DMS79 (cell line): ENCODE measurements around the gene THSD7A.

Source experiments
- DNase-seq: peaks from one replicate; lab custom pipeline; 2025; lab: John Stamatoyannopoulos, UW

The THSD7A gene

DNA sequence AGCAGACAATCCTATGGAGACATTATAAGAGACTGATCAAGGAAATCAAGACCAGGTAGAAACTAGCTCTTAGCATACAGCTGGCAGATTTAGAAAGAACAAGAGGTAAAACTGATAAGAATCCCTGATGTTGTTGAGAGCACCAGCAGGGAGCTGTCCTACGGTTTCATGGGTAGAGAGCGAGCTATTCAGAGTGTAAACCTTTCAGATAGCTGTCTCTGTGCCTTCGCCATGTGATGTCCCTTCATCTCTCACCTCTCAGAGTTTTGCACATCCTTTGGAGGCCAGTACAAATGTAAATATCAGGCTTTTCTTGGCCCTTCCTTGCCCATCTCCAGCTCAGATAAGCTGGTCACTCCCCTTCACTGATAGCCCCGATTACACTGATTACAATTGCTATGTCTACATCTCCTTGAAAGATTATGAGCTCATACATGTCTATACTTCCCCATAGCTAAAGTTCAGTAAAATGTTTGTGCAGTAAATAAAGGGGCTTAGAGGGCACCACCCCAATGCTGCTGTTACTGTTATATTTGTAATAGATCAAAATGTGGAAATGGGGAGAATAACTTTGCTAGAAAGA is 21.9 kb downstream of the THSD7A start:
- DNase-seq: no peak

GRCh38 chr7:11807000-11807399 is 25.0 kb downstream of the THSD7A start:
- no peak for DNase-seq

DNA sequence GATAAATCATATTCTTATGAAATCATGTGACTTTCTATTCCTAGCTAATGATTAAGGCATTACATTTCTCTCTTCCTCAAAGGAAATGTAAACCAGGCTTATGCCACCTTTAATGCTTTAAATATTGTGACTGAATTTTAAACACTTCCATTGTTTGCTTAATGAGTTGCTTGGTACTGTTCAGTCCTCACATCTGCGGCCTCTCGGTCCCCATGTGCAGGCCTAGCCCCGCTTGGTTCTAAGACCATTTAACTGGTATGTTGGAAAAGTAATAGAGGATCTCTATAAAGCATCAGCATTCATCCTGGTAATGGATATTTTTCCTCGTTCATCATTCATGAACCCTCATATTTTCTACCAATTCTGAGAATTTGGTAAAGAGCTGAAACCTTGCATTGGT is 27.4 kb downstream of the THSD7A start:
- DNase-seq: no peak

DNA sequence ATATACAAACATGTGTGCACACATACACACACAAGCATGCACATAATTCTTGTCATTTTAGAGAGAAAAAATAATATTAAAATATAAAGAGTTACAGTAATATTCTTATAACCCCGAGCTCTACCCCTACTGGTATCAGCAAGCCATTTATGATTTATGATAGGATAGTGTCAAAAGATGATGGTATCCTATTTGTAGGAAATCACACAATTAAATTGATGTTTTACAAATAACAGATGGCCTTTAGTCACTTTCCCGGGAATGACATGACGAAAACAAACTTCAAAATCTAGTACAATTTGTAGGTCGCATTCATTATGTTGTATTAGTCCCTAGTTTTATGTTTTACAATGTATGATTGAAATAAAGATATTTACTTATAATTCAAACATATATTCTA is 36.8 kb downstream of the THSD7A start:
- DNase-seq: no peak

GRCh38 chr7:11792166-11792565 is 39.8 kb downstream of the THSD7A start:
- no peak for DNase-seq

DNA sequence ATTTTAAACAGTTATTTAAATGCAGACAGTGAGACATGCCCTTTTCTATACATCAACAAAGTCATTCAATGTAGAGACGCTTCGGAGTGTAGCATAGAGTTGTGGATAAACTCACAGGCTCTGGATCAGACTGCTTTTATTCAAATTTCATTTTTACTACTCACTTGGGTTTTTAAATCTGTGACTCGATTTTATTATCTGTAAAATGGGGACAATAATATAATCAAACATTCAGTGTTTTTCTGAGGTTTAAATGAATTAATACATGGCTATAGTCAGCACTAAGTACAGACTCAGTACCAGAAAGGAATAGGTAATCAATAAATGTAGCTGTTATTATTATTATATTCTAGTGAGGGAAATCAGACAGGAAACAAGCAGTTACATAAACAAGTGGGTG is 43.4 kb downstream of the THSD7A start:
- DNase-seq: no peak

DNA sequence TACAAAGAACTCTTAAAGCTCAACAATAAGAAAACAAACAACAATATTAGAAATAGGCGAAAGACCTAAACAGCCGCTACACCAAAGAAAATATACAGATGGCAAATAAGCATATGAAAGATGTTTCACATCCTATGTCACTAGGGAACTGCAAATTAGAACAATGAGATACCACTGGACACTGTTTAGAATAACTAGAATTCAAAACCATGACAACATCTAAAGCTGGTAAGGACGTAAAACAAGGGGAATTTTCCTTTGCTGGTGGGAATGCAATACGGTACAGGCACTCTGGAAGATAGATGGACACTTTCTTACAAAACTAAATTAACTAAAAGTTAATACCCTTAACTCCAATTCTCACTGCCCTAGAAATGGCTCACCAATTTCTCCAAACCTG is 44.5 kb downstream of the THSD7A start:
- no peak for DNase-seq

DNA sequence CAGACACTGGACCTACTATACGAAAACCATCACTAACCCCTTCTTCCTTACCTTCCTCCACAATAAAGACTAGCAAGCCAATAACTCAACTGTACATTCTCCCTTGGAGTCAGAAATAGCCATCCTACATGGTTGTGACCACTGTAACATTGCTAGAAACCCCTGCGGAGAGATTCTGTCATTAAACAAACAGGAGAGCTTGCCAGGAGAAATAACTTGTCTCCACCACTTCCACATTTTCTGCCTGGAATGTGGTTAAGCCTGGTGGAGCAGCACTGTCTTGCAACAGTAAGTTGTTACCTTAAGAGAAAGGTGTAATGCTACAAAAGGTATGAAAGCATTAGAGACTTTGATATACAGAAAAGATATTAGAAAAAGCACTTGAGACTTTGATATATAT is 45.8 kb downstream of the THSD7A start:
- no peak for DNase-seq

DNA sequence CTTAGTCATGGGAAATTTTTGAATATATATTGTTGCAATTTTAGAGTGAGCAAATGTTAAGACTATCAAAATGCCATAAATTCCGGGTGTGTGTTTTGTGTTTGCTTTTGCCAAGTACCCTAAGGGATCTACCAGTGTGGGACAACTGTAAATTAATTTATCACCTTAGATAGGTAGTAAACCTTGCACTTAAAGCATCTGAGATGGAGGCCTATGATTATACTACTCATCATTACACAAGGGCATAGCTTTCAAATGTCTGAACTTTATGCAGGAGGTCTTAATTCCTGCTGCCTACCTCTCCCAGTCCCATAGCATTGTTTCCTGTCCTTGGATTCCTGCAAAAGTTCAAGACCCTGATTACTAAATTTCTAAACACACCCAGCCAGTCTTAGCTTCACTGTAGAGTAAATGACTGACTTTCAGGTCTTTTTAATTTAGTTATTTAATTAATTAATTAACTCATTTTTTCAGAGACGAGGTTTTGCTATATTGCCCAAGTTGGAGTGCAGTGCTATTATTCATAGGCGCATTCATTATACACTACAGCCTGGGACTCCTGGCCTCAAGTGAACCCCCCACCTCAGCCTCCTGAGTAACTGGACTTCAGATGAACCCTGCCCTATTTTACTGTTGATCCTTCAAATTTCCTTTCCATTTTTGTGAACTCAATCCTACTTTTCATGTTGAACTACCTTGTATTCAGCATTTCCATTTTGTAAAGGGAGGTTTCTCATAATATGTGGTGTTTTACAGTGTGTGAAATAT is 47.0 kb downstream of the THSD7A start:
- no peak for DNase-seq

DNA sequence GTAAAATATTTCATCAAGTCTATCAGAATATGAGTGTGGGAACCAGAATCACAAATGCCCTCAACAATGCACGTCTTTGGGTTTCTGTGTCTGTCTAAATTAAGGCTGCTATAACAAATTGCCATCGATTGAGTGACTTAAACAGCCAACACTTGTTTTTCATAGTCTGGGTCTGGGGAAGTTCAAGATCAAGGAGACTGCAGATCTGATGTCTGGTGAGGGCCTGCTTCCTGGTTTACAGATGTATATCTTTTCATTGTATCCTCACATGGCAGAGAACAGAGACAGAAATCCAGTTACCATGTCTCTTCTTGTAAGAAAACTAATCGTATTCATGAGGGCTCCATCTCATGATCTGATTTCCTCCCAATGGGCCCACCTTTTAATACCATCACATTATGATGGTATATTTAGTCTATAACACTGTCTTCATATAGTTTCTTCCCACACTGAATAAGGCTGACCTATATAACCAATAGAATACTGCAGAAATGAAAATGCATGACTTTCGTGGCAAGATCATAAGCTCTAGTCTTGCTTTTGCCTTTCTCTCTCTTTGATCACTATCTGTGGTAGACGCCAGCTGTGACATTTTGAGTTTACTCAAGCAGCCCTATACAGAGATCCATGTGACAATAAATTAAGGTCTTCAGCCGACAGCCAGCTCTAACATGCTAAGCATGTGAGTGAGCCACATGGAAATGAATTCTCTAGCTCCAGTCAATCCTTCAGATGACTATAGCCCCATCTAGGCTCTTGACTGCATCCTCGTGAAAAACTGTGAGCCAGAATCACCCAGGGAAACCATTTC is 51.9 kb downstream of the THSD7A start:
- DNase-seq: no peak

DNA sequence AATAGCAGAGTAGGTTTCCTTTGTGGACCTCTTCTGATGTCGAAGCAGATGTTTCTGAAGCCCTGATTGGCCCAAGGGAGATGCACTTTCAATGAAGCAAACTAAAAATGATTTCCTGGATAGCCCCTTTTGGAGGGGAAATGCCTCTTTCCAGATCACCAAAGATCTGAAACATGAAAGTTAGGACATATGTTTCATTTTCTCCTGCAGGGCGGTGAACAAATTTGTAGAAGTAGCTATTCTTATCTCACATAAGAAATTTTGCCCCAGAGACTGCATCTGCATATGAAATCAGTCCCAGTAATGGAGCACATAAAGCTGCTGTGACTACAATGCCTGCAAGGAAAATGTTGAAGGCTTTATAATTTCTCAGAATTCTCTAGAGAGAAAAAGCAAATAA is 56.0 kb downstream of the THSD7A start:
- no peak for DNase-seq

- DNase-seq: no peak
Measured at GRCh38 chr7:11775401-11775800, 56.6 kb downstream of the THSD7A start.

GRCh38 chr7:11768263-11768662 is 63.7 kb downstream of the THSD7A start:
- no peak for DNase-seq

DNA sequence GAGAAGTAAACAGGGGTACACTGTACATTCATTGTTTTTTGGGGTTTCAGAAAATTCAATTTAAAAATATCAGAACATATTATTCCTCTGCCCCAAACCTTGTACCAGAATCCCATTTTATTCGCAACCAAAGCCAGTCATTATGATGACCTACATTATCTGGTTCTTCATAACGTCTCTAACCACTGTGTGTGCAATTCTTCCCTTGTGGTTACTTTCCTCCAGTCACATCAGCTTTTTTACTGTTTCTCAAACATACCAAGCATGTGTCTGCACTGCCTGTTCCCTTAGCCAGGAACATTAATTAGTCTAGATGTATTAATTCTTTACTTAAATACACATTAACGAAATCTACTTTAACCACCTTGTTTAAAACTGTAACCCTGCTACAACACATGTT is 64.8 kb downstream of the THSD7A start:
- no peak for DNase-seq

DNA sequence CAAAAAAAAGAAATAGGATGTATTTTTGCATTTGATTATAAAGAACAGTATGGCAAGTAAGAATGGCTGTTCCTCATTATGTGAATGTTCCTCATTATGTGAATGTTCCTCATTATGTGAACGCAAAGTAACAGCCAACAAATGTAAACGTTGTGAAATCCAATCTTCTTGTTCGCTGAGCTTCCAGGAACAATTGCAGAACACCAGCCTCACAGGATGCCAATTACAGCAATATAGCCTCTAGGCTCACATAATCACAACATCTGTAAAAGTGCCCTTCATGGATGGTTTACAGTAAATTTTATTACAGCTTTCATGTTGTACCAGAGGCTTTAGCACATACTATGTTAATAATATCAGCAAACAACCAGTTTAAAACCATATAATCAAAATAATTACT is 71.6 kb downstream of the THSD7A start:
- no peak for DNase-seq

GRCh38 chr7:11758627-11759111 is 73.3 kb downstream of the THSD7A start:
- no peak for DNase-seq

DNA sequence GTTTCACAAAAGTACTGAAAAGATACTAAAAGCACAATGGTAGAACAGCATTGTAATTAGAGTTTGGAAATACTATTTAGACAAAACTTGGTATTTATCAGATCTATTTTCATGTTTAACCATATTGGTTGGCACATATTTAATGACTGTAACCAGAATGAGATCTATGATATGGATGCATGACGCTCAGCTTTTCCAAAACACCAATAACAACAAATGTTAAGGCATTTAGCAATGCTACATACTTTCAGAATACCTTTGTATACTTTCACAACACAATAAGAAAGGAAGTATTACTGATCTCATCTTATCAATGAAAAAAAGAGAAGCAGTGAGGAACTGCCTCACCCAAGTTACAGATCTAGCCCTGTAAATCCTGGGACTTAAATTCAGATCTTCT is 74.8 kb downstream of the THSD7A start:
- no peak for DNase-seq

DNA sequence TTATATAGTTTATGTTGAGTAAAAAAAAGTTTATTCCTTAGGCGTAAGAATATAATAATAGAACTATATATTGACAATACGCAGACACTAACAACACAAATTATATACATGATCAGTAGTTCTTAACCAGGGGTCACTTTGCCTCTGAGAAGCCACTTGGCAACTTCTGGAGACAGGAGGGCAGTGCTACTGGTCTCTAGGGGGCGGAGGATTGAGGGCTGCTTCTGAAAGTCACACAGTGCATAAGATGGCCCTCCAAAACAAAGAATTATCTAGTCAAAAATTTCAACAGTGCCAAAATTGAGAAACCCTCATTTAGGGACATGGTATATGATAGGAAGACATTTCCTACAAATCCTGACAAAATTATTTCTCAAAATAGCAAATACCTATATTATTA is 77.1 kb downstream of the THSD7A start:
- DNase-seq: no peak

- DNase-seq: no peak
Measured at GRCh38 chr7:11754123-11754522, 77.9 kb downstream of the THSD7A start.

DNA sequence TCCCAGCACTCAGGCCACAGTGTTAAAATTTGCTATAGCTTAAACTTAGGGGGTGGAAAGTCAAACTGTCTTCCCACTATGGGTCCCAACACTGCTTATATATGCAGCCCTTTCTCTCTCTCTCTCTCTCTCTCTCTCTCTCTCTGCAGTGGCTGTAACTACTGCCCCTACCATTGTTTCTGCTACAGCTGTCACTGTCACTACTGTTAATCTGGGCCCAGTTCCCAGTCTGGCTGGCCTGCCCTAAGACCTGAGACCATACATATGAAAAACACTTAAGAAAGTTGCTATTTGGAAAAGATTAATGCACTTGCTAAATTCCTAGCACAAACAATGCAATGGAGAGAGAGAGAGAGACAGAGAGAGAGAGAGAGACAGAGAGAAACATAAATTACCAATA is 78.6 kb downstream of the THSD7A start:
- DNase-seq: no peak

GRCh38 chr7:11751807-11752389 is 80.1 kb downstream of the THSD7A start:
- no peak for DNase-seq

GRCh38 chr7:11751315-11751714 is 80.7 kb downstream of the THSD7A start:
- no peak for DNase-seq

DNA sequence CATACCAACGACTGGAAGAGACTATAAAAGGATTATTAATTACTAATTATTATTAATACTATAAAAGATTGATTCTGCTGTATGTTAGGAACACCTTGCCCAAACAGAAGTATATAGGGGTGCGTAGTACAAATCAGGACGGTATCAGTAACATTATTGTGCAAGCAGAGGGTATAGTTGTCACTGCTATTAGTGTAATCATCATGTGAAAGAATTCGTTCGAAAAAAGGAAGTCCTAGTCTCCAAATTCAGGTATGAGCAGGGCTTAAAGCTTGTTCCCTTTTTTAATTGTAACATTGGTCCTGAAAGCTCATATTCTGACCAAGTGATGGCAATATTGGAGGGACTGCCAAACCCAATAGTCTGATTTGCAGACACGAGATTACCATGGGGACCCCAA is 81.8 kb downstream of the THSD7A start:
- DNase-seq: no peak
